ENCODE data around the gene LPCAT1. TPM values are rescaled to one million over a fixed set of nuclear protein-coding genes. Genes with fewer than 3 reads are reported as not detected.

LPCAT1 gene
- total and polyA plus RNA-seq, 10 of the 15 experiments (the other 5 are each of a cell fraction or from before 2014, with no cell fraction given), result 2.3 to 109 (median 72.7) TPM

DNA sequence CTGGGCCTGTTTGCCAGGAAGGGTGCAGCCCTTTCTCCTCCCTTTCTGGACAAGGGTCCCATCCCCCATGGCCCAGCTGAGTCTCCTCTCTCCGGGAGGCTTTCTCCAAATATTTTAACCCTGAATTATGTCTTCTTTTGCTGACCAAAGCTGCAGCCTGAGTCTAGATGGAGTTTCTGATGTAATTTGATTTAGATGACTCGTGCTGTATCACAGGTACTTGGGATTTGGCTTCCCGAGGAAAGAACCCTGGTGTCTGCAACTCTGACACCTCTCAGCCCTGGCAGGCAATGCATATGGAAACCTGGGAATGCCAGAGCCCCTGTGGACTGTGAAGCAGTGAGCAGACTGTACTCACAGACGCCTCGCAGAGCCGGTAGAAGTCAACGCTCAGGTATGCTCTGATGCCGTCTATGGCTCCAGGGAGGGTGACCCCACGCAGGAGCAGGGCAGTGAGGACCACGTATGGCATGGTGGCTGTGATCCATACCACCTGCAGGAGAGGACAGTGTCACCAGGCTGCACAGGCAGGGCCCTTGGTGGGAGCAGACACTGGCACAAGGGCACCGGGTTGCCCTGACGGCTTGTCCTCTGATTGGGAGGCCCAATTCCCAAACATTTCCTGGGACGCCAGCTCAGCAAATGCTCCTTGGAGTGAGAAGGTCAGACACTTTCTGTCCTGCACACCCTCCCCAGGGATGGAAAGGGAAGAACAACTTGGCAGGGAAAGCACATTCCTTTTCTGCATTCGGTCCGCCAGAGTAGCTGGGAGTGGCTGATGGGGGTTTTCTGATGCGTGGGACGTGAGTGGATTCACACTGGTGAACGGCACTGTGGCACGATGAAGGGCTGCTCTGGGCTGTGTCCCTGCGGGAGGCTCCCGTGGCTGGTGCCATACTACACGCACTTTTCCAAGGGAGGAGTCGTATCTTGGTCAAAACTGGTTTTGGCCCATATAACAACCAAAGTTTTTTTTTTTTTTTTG is 103.3 kb downstream of the LPCAT1 start:
- CTCF ChIA-PET, result no interaction called here
- POLR2A ChIA-PET, result no interaction called here
- no TSS peak for BruUV-seq (replicated peaks)
- ATAC-seq, result no peak
- no peak overlapping the region for H3K4me2 ChIP-seq (ENCODE audit: control insufficient read depth, insufficient read depth)
- intact Hi-C loops (cut with micrococcal nuclease; ENCODE audit: unreplicated experiment) (no loop called here), in situ Hi-C loops (cut with MboI) (no loop called here)
- DNase-seq (ENCODE audit: low read depth, low spot score), result no peak
- TF ChIP-seq POLR2AphosphoS5 (IDR thresholded peaks at IDR 0.05; ENCODE audit: low read length), result no peak
- SMC1A ChIA-PET (ENCODE audit: uncharacterized antibody, unreplicated experiment), result no interaction called here
- H3K4me1 ChIP-seq (ENCODE audit: control insufficient read depth, insufficient read depth, low read length), result no peaks in the 10 kb centered on the region
- RAD21 ChIA-PET (ENCODE audit: unreplicated experiment), result no interaction called here
- no peaks in the 10 kb centered on the region; the same call in 2 of the 3 replicates for H3K9me3 ChIP-seq (replicated peaks; ENCODE audit: control insufficient read depth, insufficient read depth, low read length)
- FAIRE-seq, result no peak
- no peaks in the 10 kb centered on the region for H3K79me2 ChIP-seq (ENCODE audit: control insufficient read depth, insufficient read depth, low read length)
- no peaks in the 10 kb centered on the region; a peak in 1 of 4 replicates for H3K27me3 ChIP-seq (replicated peaks in 1 of 2; ENCODE audit: control insufficient read depth in 2 of 2, insufficient read depth in 2 of 2, low read length in 1 of 2)
- H3K9ac ChIP-seq (ENCODE audit: control insufficient read depth, insufficient read depth, low read length), result no peak overlapping the region
- no peak overlapping the region for H3K4me3 ChIP-seq
- H3K27ac ChIP-seq (ENCODE audit: control insufficient read depth, insufficient read depth), result no peak overlapping the region
- 47% methylated on average over 23 of the region's 23 CpGs for WGBS (ENCODE audit: insufficient coverage, insufficient replicate concordance, low lambda C conversion rate, missing lambda C conversion rate)
- no peaks in the 10 kb centered on the region; the same call in 1 of the 2 replicates for H4K20me1 ChIP-seq (ENCODE audit: control insufficient read depth, insufficient read depth)
- no peak overlapping the region for H2AFZ ChIP-seq (ENCODE audit: control insufficient read depth, low read depth, low read length)
- no peaks in the 10 kb centered on the region for H3K36me3 ChIP-seq (ENCODE audit: control insufficient read depth in 2 of 2, insufficient read depth in 2 of 2, low read length in 1 of 2)

- Histone ChIP-seq H3K27ac (ENCODE audit: control insufficient read depth, insufficient read depth) (no peak overlapping the region), H3K4me2 (ENCODE audit: control insufficient read depth, insufficient read depth) (no peak overlapping the region), H4K20me1 (ENCODE audit: control insufficient read depth, insufficient read depth) (no peaks in the 10 kb centered on the region; the same call in 1 of the 2 replicates), H3K36me3 (ENCODE audit: control insufficient read depth in 2 of 2, insufficient read depth in 2 of 2, low read length in 1 of 2) (no peaks in the 10 kb centered on the region), H3K9me3 (replicated peaks; ENCODE audit: control insufficient read depth, insufficient read depth, low read length) (no peaks in the 10 kb centered on the region), H3K4me1 (ENCODE audit: control insufficient read depth, insufficient read depth, low read length) (no peaks in the 10 kb centered on the region), H3K27me3 (replicated peaks in 1 of 2; ENCODE audit: control insufficient read depth in 2 of 2, insufficient read depth in 2 of 2, low read length in 1 of 2) (no peaks in the 10 kb centered on the region; a peak in 1 of 4 replicates), H2AFZ (ENCODE audit: control insufficient read depth, low read depth, low read length) (no peak overlapping the region), H3K79me2 (ENCODE audit: control insufficient read depth, insufficient read depth, low read length) (no peaks in the 10 kb centered on the region), H3K4me3 (no peak overlapping the region), H3K9ac (ENCODE audit: control insufficient read depth, insufficient read depth, low read length) (no peak overlapping the region)
- in situ Hi-C loops (cut with MboI), result no loop called here
- no TSS peak for BruUV-seq (replicated peaks)
- DNase-seq (ENCODE audit: low read depth, low spot score), result no peak
- ChIA-PET RAD21 (ENCODE audit: unreplicated experiment) (no interaction called here), SMC1A (ENCODE audit: uncharacterized antibody, unreplicated experiment) (no interaction called here), CTCF (no interaction called here), POLR2A (no interaction called here)
- no peak for FAIRE-seq
- TF ChIP-seq SIN3A (IDR thresholded peaks at IDR 0.05; ENCODE audit: low read depth, low read length) (no peak), POLR2AphosphoS2 (IDR thresholded peaks at IDR 0.05; ENCODE audit: low read depth, low read length) (no peak), RAD21 (IDR thresholded peaks at IDR 0.05; ENCODE audit: insufficient read depth, low read depth, low read length) (no peak), MXI1 (IDR thresholded peaks at IDR 0.05; ENCODE audit: low read depth, low read length) (no peak), BRCA1 (IDR thresholded peaks at IDR 0.05; ENCODE audit: low read depth, low read length) (no peak), NFYA (IDR thresholded peaks at IDR 0.05; ENCODE audit: borderline replicate concordance, low read depth, low read length) (no peak), IRF4 (IDR thresholded peaks at IDR 0.05; ENCODE audit: low read depth, low read length) (no peak), ATF7 (IDR thresholded peaks at IDR 0.05; ENCODE audit: low read depth) (no peak), MEF2B (IDR thresholded peaks at IDR 0.05; ENCODE audit: partially characterized antibody, poor library complexity, severe bottlenecking) (no peak)
- intact Hi-C loops (cut with micrococcal nuclease; ENCODE audit: unreplicated experiment), result no loop called here
- WGBS (ENCODE audit: insufficient coverage, insufficient replicate concordance, low lambda C conversion rate, missing lambda C conversion rate), result 15% methylated on average over 11 of the region's 11 CpGs
- no peak for ATAC-seq
Measured at GRCh38 chr5:1419476-1420210, 104.1 kb downstream of the LPCAT1 start.
